T-cell (primary cell): Measurements from ENCODE around the gene TNRC6B. TPM values are rescaled to one million over a fixed set of nuclear protein-coding genes. Genes with fewer than 3 reads are reported as not detected.
"Not testable (repeated sequence)": the region's sequence is repeated elsewhere in the genome, so short reads cannot be mapped to it uniquely, and the experiment has no call there.

Experiments
- ATAC-seq, 4 experiments: fragments of 200-7000 bp in 3 of 4; fragments of 150-1000 bp in 1 of 4; cut with Tn5 transposase; replicated peaks in 1 of 4; 1 replicate in 3 of 4; 2 replicates in 1 of 4; pipeline ENCODE4 v1.10.0; 2021; ENCODE audit warnings: moderate library complexity in 3 of 4, mild to moderate bottlenecking in 2 of 4, moderate number of reproducible peaks in 1 of 4
- CTCF ChIA-PET, 2 donors: fragments of 300-600 bp; sonication (Branson Sonifier 250); formaldehyde crosslinking; loops; one replicate each; lab custom pipeline; 2022; ENCODE audit warnings: antibody characterized with exemption in 2 of 2; lab: Charles Lee
- POLR2A ChIA-PET, 2 donors: fragments of 300-600 bp; sonication (Branson Sonifier 250); formaldehyde crosslinking; loops; one replicate each; lab custom pipeline; 2022; ENCODE audit warnings: antibody characterized with exemption in 2 of 2; lab: Charles Lee
- DNase-seq, 35 experiments: peaks; one replicate each; pipeline versions ENCODE4 v3.0.0 to v3.0.0-alpha.2; 2013 to 2023
- H3K27ac ChIP-seq: one replicate; pipeline ENCODE4 v1.5.1; 2013; ENCODE audit warnings: low read length
- H3K27me3 ChIP-seq, 2 experiments: replicated peaks in 1 of 2; 1 replicate in 1 of 2; 2 replicates in 1 of 2; pipeline versions ENCODE4 v1.6.1 to v1.7.0; 2013; ENCODE audit warnings: low read length in 1 of 2, mixed read lengths in 1 of 2; ENCODE audit not compliant: control insufficient read depth in 2 of 2, insufficient read depth in 2 of 2; ENCODE audit errors: extremely low read depth in 1 of 2
- H3K36me3 ChIP-seq, 2 donors: 1 replicate in 1 of 2; 2 replicates in 1 of 2; pipeline versions ENCODE4 v1.6.1 to v1.7.0; 2013; ENCODE audit warnings: low read length in 1 of 2; ENCODE audit not compliant: control insufficient read depth in 2 of 2, insufficient read depth in 1 of 2; ENCODE audit errors: extremely low read depth in 1 of 2
- H3K4me1 ChIP-seq, 2 experiments: 1 replicate in 1 of 2; 2 replicates in 1 of 2; pipeline versions ENCODE4 v1.6.1 to v1.7.0; 2013; ENCODE audit warnings: low read length in 2 of 2, mixed read lengths in 1 of 2; ENCODE audit not compliant: insufficient read depth in 2 of 2, control insufficient read depth in 1 of 2; ENCODE audit errors: extremely low read depth in 1 of 2
- H3K4me3 ChIP-seq, 2 donors: 1 replicate in 1 of 2; 2 replicates in 1 of 2; pipeline versions ENCODE4 v1.5.1 to v1.7.0; 2013; ENCODE audit warnings: mild to moderate bottlenecking in 2 of 2, low read length in 1 of 2, moderate library complexity in 1 of 2; ENCODE audit not compliant: control insufficient read depth in 1 of 2; ENCODE audit errors: extremely low read depth in 1 of 2
- H3K9me3 ChIP-seq: 2 replicates; pipeline ENCODE4 v1.7.0; 2013
- H3K27ac Mint-ChIP-seq, 2 donors: one replicate each; pipeline ENCODE4 v1.8.0; 2020 to 2021; ENCODE audit warnings: mild to moderate bottlenecking in 2 of 2, mixed read lengths in 2 of 2
- H3K27me3 Mint-ChIP-seq, 2 donors: one replicate each; pipeline ENCODE4 v1.8.0; 2021 to 2022; ENCODE audit warnings: mixed read lengths in 2 of 2
- H3K36me3 Mint-ChIP-seq: one replicate; pipeline ENCODE4 v1.8.0; 2021; ENCODE audit warnings: mixed read lengths
- H3K4me1 Mint-ChIP-seq, 3 donors: one replicate each; pipeline ENCODE4 v1.8.0; 2020 to 2022; ENCODE audit warnings: mixed read lengths in 3 of 3, mild to moderate bottlenecking in 1 of 3
- H3K4me3 Mint-ChIP-seq, 3 donors: one replicate each; pipeline ENCODE4 v1.8.0; 2020 to 2022; ENCODE audit warnings: mild to moderate bottlenecking in 3 of 3, mixed read lengths in 3 of 3, moderate library complexity in 3 of 3
- H3K9me3 Mint-ChIP-seq, 3 donors: one replicate each; pipeline ENCODE4 v1.8.0; 2020 to 2022; ENCODE audit warnings: mixed read lengths in 3 of 3
- WGBS: methylation state at CpG from one replicate; pipeline ENCODE4 v1.1.5; 2013; ENCODE audit warnings: missing lambda C conversion rate; ENCODE audit not compliant: insufficient coverage; 5-methylcytosine and 5-hydroxymethylcytosine counted together
- total RNA-seq, 35 experiments: library from RNA in 6 of 35; stranded (reverse) in 6 of 35; fragments of 120-200 nt in 1 of 35; gene quantifications; one replicate each; pipeline versions ENCODE4 v1.2.1 to v1.2.4 and lab custom pipeline; 2013 to 2026

Gene TNRC6B
- total RNA-seq, 5 donors from 2014 or later (not counting 1 experiment from before 2014, with no cell fraction given) = 122 to 173 (median 143) TPM

DNA sequence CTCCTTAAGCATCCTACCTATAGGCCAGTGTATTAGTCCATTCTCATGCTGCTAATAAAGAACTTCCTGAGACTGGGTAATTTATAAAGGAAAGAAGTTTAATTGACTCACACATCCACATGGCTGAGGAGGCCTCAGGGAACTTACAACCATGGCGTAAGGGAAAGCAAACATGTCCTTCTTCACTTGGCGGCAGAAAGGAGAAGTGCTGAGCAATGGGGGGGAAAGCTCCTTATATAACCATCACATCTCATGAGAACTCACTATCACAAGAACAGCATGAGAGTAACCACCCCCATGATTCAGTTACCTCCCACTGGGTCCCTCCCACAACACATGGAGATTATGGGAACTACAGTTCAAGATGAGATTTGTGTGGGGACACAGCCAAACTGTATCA is 12.2 kb upstream of the TNRC6B start:
- Mint-ChIP-seq H3K27ac (peak overlapping the region in 1 of 2 donors; percentile 75), H3K36me3 (peaks cover 41% of the 10 kb centered on the region), H3K4me1 (peaks cover 11 to 36% (median 35%) of the 10 kb centered on the region in 3 donors)
- H3K4me3 Mint-ChIP-seq, DNase-seq, POLR2A ChIA-PET, H3K9me3 Mint-ChIP-seq, ATAC-seq, H3K9me3 ChIP-seq, H3K27ac ChIP-seq, H3K4me3 ChIP-seq, CTCF ChIA-PET, H3K4me1 ChIP-seq, H3K27me3 Mint-ChIP-seq, H3K27me3 ChIP-seq: not testable (repeated sequence)
- H3K36me3 ChIP-seq = peaks cover 0 to 25% of the 10 kb centered on the region in 2 donors
- WGBS = no CpG with 5 or more reads among the region's 2 CpGs

DNA sequence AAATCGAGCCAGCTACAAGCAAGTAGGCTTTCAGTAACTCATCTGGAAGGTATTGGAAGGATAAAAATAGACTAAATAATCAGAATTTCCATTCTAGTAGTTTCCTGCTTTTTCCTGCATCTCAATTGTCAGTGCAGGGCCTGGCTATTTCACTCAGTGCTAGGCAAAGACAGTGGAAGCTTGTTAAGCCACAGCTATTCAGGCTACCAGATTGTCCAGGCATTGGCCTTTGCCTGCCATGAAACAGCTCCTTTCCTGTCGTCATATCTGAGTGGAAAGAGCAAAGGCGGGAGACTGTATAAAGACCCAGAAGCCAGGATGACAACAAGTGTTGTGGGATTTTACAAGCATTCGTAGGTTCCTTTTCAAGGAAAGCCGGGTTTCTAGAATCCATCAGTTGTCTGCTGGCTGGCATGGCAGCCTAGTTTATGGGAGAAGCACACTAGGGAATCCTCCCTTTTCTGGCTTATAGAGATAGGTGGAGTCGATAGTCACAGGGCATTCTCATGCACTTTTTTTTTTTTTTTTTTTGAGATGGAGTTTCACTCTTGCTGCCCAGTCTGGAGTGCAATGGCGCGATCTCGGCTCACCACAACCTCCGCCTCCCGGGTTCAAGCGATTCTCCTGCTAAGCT is 2.0 kb upstream of the TNRC6B start:
- peak overlapping the region; percentile 55 to 91 for H3K27ac Mint-ChIP-seq
- peaks cover 56 to 63% (median 59%) of the 10 kb centered on the region in 3 donors for H3K4me1 Mint-ChIP-seq
- no peaks in the 10 kb centered on the region for H3K9me3 Mint-ChIP-seq
- H3K4me3 ChIP-seq = no peak overlapping the region
- H3K9me3 ChIP-seq = no peaks in the 10 kb centered on the region
- H3K4me3 Mint-ChIP-seq = peak overlapping the region in 1 of 3 donors; percentile 76
- POLR2A ChIA-PET = interaction anchor here in 1 of 2 donors (0.7 kb wide), 1 partner anchor 431 kb away, joined by 11 read pairs; no protein-coding TSS in a partner anchor
- H3K36me3 ChIP-seq = peaks cover 0 to 2% of the 10 kb centered on the region in 2 donors
- whole genome bisulfite sequencing = 100% methylated on average over 4 of the region's 12 CpGs
- H3K36me3 Mint-ChIP-seq = no peaks in the 10 kb centered on the region
- H3K27ac ChIP-seq = peak overlapping the region; percentile 3
- ATAC-seq = no peak
- DNase-seq = no peak
- no peaks in the 10 kb centered on the region for H3K27me3 ChIP-seq
- no peaks in the 10 kb centered on the region for H3K27me3 Mint-ChIP-seq
- H3K4me1 ChIP-seq = peaks cover 30 to 31% of the 10 kb centered on the region in 2 experiments
- CTCF ChIA-PET = interaction anchor here in 1 of 2 donors (0.5 kb wide), 1 partner anchor 243 kb away, joined by 3 read pairs; no protein-coding TSS in a partner anchor

DNA sequence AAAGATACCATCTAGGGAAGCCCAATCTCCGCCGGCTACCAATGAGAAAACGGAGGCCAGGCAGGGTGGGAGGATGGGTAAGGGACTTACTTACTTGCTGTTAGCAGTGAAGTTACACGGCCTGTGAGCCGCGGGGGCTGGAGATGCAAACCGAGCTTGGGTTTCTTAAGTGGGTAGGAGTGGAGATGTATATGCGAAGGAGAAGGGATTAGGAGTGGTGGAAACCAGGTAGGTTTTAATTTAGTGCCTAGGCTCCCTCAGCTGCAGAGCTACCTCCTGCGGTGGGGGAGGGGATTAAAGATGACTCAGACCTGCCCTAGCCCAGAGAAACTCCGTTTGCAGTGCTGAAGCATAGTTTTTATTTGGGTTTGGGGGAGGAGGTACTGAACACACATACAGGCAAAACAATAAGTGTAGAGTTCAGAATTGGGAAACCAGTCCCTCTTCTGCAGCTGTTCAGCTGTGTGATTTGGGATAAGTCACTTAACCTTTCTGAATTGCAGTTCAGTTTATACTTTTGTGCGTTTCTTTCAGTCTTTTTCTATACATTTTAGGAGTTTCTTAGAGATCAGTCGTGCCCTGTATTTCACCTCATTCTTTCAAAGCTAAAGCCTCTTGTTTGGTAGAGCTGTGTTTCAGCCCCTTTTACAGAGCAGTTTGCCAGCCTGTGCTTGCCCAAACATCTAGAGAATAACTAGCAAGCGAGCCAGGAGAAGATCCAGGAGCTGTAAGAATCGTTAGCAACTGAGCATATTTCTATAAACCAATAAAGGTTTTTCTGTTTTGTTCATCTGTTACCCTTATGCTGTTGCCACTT is 596 bp upstream of the TNRC6B start:
- POLR2A ChIA-PET = interaction anchor here (0.5 to 1.5 kb wide), 10 partner anchors 12 to 681 kb away, joined by 3 to 13 read pairs (median 3); partner anchors contain the start of gene MRTFA (in 1 of the 2)
- Histone ChIP-seq H3K36me3 (peaks cover 0 to 1% of the 10 kb centered on the region in 2 donors), H3K27ac (peak overlapping the region; percentile 57), H3K27me3 (no peaks in the 10 kb centered on the region), H3K9me3 (no peaks in the 10 kb centered on the region), H3K4me3 (peak overlapping the region; percentile 40 to 50), H3K4me1 (peaks cover 35 to 42% of the 10 kb centered on the region in 2 experiments)
- Mint-ChIP-seq H3K4me1 (peaks cover 60 to 67% (median 66%) of the 10 kb centered on the region in 3 donors), H3K4me3 (peak overlapping the region; percentile 76 to 92 (median 86)), H3K9me3 (no peaks in the 10 kb centered on the region), H3K27ac (peak overlapping the region; percentile 91), H3K36me3 (no peaks in the 10 kb centered on the region), H3K27me3 (no peaks in the 10 kb centered on the region)
- peak; percentile 48 to 71 (median 71) for ATAC-seq
- 4% methylated on average over 5 of the region's 14 CpGs for WGBS
- DNase-seq = peak in 34 of 35 experiments; percentile 20 to 80 (median 46)
- CTCF ChIA-PET = interaction anchor here in 1 of 2 donors (0.6 to 1.5 kb wide), 6 partner anchors 25 to 208 kb away, joined by 3 to 12 read pairs (median 4); partner anchors contain the start of gene ADSL

DNA sequence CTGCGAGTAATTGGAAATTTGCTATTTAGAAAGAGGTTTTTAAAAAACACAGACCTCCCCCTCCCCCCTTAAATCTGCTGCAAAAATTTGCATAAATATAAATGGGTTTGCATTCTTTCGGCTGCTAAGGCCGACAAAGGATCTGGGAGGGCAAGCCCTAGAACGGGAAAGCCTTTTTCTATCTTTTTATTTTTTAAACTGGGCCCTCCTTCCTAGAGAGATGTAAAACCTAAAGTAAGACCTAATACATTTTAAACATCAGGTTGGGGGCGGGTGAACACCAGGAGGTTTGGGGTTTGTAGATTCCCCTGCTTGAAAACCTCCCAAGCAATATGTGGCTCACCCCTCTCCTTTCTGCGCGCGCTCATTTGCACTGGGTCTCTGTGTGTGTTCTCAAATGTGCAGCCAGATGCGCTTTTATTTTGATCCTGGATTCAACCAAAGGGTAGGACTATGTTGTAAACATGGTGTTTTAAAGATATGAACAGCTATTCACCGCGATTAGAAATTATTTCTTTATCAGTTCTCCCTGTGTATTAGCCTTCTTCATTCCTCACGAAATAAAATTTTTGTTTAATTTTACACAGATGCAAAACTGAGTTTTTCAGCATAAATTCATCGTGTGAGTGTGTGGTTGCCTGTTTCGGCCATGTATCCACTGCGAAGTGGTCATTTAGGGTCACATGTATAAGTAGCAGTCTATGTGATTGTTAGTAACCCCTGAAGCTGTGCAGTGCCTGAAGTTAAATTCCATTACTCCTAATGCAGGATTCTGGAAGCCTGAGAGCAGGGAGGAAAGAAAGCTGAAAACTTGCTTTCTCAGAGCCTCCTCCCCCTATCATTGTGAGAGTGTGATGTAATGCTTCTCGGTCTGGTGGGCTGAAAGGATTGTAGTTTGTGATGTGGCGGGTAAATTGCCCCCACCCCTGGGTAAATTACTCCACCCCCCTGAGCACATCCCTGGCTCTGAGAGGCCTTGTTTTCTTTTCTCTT is 988 bp downstream of the TNRC6B start:
- no peaks in the 10 kb centered on the region for H3K36me3 ChIP-seq
- peaks cover 48 to 49% of the 10 kb centered on the region in 2 experiments for H3K4me1 ChIP-seq
- Mint-ChIP-seq H3K4me3 (peak overlapping the region; percentile 76 to 92 (median 86)), H3K9me3 (no peaks in the 10 kb centered on the region), H3K27me3 (no peaks in the 10 kb centered on the region), H3K36me3 (no peaks in the 10 kb centered on the region), H3K27ac (peak overlapping the region; percentile 91), H3K4me1 (peaks cover 67 to 74% (median 70%) of the 10 kb centered on the region in 3 donors)
- H3K27ac ChIP-seq = peak overlapping the region; percentile 32
- H3K4me3 ChIP-seq = peak overlapping the region; percentile 59 to 82
- CTCF ChIA-PET = interaction anchor here in 1 of 2 donors (1.7 kb wide), 1 partner anchor 134 kb away, joined by 5 read pairs; no protein-coding TSS in a partner anchor
- peak in 1 of 4 experiments; percentile 20 for ATAC-seq
- POLR2A ChIA-PET = interaction anchor here (0.6 to 0.9 kb wide), 2 partner anchors 134 to 205 kb away, joined by 4 read pairs; no protein-coding TSS in a partner anchor
- 0% methylated on average over 2 of the region's 17 CpGs for WGBS
- H3K9me3 ChIP-seq = no peaks in the 10 kb centered on the region
- no peaks in the 10 kb centered on the region for H3K27me3 ChIP-seq
- DNase-seq = peak in 29 of 35 experiments; percentile 14 to 57 (median 40)

DNA sequence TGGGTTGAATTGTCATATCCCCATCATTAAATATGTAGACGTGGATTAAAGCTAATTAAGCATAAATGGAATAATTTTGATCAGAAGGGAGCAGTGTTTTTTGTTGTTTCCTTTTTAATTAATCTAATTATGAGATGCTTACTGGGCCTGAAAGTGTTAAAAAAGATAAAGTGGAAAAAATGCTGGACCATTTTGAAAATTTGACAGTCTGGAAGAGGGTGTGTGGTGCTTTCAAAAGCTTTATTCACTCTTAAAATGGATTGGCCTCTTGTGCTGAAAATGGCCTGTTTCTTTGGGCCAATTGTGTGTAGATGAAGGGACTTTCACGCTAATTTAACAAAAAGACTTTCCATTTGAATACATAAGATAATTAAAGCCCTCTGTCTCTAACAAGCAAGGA is 1.8 kb downstream of the TNRC6B start:
- Mint-ChIP-seq H3K27ac (peak overlapping the region; percentile 91), H3K36me3 (peaks cover 6% of the 10 kb centered on the region), H3K4me3 (peak overlapping the region; percentile 76 to 92 (median 86)), H3K4me1 (peaks cover 74 to 81% (median 78%) of the 10 kb centered on the region in 3 donors), H3K27me3 (no peaks in the 10 kb centered on the region), H3K9me3 (no peaks in the 10 kb centered on the region)
- WGBS = no CpG with 5 or more reads among the region's 2 CpGs
- ATAC-seq = no peak
- no peak for DNase-seq
- Histone ChIP-seq H3K9me3 (no peaks in the 10 kb centered on the region), H3K36me3 (no peaks in the 10 kb centered on the region), H3K4me3 (peak overlapping the region; percentile 59 to 82), H3K27me3 (no peaks in the 10 kb centered on the region), H3K4me1 (peaks cover 51 to 54% of the 10 kb centered on the region in 2 experiments), H3K27ac (peak overlapping the region; percentile 32)
- POLR2A ChIA-PET = interaction anchor here in 1 of 2 donors (0.6 to 0.9 kb wide), 3 partner anchors 135 to 1476 kb away, joined by 3 to 9 read pairs (median 4); no protein-coding TSS in a partner anchor
- CTCF ChIA-PET = interaction anchor here in 1 of 2 donors (1.7 kb wide), 1 partner anchor 135 kb away, joined by 5 read pairs; no protein-coding TSS in a partner anchor
